MM.1S (cell line): Measurements from ENCODE around the gene GPAT2.
"Not testable (repeated sequence)": the region's sequence is repeated elsewhere in the genome, so short reads cannot be mapped to it uniquely, and the experiment has no call there.

Experiments used
- EZH2 ChIP-seq: fragments of 300-600 bp; sonication (generic); optimal IDR thresholded peaks from 2 replicates; pipeline ENCODE3; 2017; ENCODE audit warnings: low read depth, mild to moderate bottlenecking, antibody characterized with exemption, low read length, mixed read lengths
- EZH2phosphoT487 ChIP-seq: fragments of 300-600 bp; sonication (generic); IDR thresholded peaks from 2 replicates; pipeline ENCODE4 v1.6.1; 2018; ENCODE audit warnings: antibody characterized with exemption, low read length
- TF ChIP-seq, protein P1 (sequence below): fragments of 300-600 bp; sonication (generic); IDR thresholded peaks from 2 replicates; pipeline ENCODE4 v1.5.1; 2016; ENCODE audit warnings: antibody characterized with exemption, low read length, mixed read lengths

DNA sequence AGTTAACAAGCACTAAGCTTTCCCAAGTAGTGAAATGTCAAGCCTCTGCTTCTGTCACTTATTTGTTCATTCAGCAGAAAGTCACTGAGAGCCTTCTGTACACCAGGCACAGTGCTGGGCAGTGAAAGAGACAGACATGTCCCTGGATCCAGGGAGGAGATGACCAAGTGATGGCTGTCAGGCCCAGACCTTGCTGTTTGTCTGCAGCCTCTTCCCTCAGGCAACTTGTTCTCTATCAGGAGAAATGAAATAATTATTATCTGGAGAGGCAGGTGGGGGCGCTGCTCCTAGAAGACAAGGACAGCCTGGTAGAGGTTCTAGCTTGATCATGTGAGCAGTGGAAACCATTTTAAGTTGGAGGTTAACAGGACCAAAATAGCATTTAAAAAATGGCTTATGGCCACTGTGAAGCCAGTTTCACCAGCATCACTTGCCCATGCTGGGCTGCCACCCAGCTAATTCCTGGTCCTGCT, 21.9 kb downstream of the GPAT2 start:
- TF ChIP-seq, protein P1, sequence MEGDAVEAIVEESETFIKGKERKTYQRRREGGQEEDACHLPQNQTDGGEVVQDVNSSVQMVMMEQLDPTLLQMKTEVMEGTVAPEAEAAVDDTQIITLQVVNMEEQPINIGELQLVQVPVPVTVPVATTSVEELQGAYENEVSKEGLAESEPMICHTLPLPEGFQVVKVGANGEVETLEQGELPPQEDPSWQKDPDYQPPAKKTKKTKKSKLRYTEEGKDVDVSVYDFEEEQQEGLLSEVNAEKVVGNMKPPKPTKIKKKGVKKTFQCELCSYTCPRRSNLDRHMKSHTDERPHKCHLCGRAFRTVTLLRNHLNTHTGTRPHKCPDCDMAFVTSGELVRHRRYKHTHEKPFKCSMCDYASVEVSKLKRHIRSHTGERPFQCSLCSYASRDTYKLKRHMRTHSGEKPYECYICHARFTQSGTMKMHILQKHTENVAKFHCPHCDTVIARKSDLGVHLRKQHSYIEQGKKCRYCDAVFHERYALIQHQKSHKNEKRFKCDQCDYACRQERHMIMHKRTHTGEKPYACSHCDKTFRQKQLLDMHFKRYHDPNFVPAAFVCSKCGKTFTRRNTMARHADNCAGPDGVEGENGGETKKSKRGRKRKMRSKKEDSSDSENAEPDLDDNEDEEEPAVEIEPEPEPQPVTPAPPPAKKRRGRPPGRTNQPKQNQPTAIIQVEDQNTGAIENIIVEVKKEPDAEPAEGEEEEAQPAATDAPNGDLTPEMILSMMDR: 0 out of 2 replicates have a peak, but pooled peaks have one; percentile 4
- TF ChIP-seq EZH2phosphoT487, EZH2: not testable (repeated sequence)
